Omental fat pad (tissue), 4 donors: ENCODE measurements around the gene PROK1. TPM values are rescaled to one million over a fixed set of nuclear protein-coding genes. Genes with fewer than 3 reads are reported as not detected.
"Not testable (repeated sequence)": the region's sequence is repeated elsewhere in the genome, so short reads cannot be mapped to it uniquely, and the experiment has no call there.

Source experiments
- ATAC-seq: fragments of 150-250 bp; one replicate; pipeline ENCODE4 v1.9.1; 2016; ENCODE audit warnings: mild to moderate bottlenecking, moderate library complexity; ENCODE audit not compliant: low FRiP score
- DNase-seq: peaks from one replicate; pipeline ENCODE4 v3.0.0-alpha.2; 2019; ENCODE audit warnings: low spot score
- CTCF ChIP-seq, 3 donors: fragments of 450-650 bp; IDR thresholded peaks; one replicate each; pipeline ENCODE4 v1.5.1; 2016 to 2017; ENCODE audit warnings: antibody characterized with exemption in 3 of 3, mild to moderate bottlenecking in 3 of 3, moderate library complexity in 2 of 3
- total RNA-seq, 4 donors: library from RNA; depleted of rRNA; stranded (reverse); fragments of >200 nt; gene quantifications; one replicate each; pipeline ENCODE4 v1.1.0, GENCODE V29; 2016

The PROK1 gene
- total RNA-seq = 10 to 100 TPM in 1 of 4 donors, 1 to 10 TPM in 2, under 1 TPM in 1; 0.50 to 74.1 (median 2.6) TPM

- no peak for ATAC-seq
Measured at GRCh38 chr1:110450929-110451328, at the start of gene PROK1. TSS of gene PROK1 (plus strand) at chr1:110451149. CDS start at chr1:110451217, 68 bp downstream.

GRCh38 chr1:110403805-110404204, 47.1 kb upstream of the PROK1 start:
- no peak for DNase-seq
- ATAC-seq = no peak
- no peak for TF ChIP-seq CTCF (IDR thresholded peaks at IDR 0.05)

More at GRCh38 chr1:110450929-110451328, at the start of gene PROK1:
- no peak for TF ChIP-seq CTCF (IDR thresholded peaks at IDR 0.05)
- DNase-seq = no peak

- DNase-seq (no peak), ATAC-seq (no peak)
- TF ChIP-seq CTCF (IDR thresholded peaks at IDR 0.05) = no peak
Measured at GRCh38 chr1:110404401-110404800, 46.5 kb upstream of the PROK1 start.

GRCh38 chr1:110406407-110406806, 44.5 kb upstream of the PROK1 start:
- DNase-seq, ATAC-seq: not testable (repeated sequence)

- peak; percentile 87 for DNase-seq
- TF ChIP-seq CTCF (IDR thresholded peaks at IDR 0.05) = no peak
- ATAC-seq = peak; percentile 94
Measured at GRCh38 chr1:110407260-110408210, 43.4 kb upstream of the PROK1 start, which contains the start of gene LAMTOR5. TSS of gene LAMTOR5 (minus strand) at chr1:110407694. CDS start at chr1:110407620, 74 bp downstream.

GRCh38 chr1:110408488-110408887, 42.5 kb upstream of the PROK1 start:
- DNase-seq = no peak
- no peak for TF ChIP-seq CTCF (IDR thresholded peaks at IDR 0.05)
- ATAC-seq = no peak

- no peak for TF ChIP-seq CTCF (IDR thresholded peaks at IDR 0.05)
- DNase-seq = no peak
- ATAC-seq = no peak
Measured at GRCh38 chr1:110409316-110409715, 41.6 kb upstream of the PROK1 start.
